ENCODE measurements around the gene RBBP7.
"Not testable (repeated sequence)": the region's sequence is repeated elsewhere in the genome, so short reads cannot be mapped to it uniquely, and the experiment has no call there.

The RBBP7 gene

DNA sequence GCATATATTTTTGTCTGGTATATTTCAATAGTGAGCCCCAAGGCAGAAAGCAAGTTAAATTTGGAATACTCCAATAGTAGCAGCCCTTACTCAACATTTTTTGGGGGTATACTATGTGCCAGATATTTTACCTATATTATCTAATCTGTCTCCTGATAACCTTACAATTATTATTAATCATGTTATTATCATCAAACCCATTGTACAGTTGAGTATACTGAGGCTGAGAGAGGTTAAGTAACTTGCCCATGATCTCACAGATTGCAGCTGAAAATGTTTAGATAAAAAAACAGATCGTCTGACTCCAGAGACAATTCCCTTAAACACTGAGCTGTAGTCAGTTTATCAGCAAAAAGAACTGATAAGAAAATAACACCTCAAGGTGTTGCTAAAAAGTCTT is 6.5 kb upstream of the RBBP7 start:
- H3K27me3 Mint-ChIP-seq (ENCODE audit: low read depth): peaks cover 36% of the 10 kb centered on the region
- no peak for DNase-seq (ENCODE audit: low spot score)

DNA sequence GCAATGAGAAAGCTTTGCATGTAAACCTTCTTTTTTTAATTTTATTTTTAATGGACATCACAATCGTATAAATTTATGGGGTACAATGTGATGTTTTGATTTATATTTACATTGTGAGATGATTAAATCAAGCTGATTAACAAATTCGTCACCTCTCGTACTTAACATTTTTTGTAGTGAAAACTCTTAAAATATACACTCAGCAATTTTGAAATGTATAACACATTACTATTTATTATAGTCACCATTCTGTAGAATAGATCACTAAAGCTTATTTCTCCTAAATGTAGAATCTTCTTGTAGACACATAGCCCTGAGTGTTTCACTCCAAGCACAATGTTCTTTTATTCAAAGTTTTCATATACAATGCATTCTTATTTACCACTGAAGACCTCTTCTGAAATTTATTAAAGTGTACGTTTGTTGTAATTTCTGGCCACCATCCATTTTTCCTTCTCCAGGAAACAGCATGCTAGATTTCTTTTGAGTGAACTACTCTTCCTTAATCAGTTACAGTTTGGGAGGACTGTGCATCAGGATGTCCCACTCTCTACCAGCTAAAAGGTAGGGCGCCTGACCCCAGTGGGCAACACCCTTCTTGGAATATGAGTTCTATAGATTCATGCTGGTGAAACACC is 4.4 kb upstream of the RBBP7 start:
- peaks cover 2% of the 10 kb centered on the region for H3K36me3 Mint-ChIP-seq (ENCODE audit: low read depth)
- no peak overlapping the region for H3K27ac Mint-ChIP-seq
- H3K4me1 Mint-ChIP-seq (ENCODE audit: low read depth): no peaks in the 10 kb centered on the region
- H3K4me3 Mint-ChIP-seq: no peak overlapping the region
- no peak for DNase-seq (ENCODE audit: low spot score)
- no peaks in the 10 kb centered on the region for H3K9me3 Mint-ChIP-seq
- peaks cover 30% of the 10 kb centered on the region for H3K27me3 Mint-ChIP-seq (ENCODE audit: low read depth)

More for the DNA sequence above, 6.5 kb upstream of the RBBP7 start:
- no peaks in the 10 kb centered on the region for H3K36me3 Mint-ChIP-seq (ENCODE audit: low read depth)
- H3K27ac Mint-ChIP-seq: no peak overlapping the region
- H3K9me3 Mint-ChIP-seq: no peaks in the 10 kb centered on the region
- H3K4me1 Mint-ChIP-seq (ENCODE audit: low read depth): no peaks in the 10 kb centered on the region
- no peak overlapping the region for H3K4me3 Mint-ChIP-seq

DNA sequence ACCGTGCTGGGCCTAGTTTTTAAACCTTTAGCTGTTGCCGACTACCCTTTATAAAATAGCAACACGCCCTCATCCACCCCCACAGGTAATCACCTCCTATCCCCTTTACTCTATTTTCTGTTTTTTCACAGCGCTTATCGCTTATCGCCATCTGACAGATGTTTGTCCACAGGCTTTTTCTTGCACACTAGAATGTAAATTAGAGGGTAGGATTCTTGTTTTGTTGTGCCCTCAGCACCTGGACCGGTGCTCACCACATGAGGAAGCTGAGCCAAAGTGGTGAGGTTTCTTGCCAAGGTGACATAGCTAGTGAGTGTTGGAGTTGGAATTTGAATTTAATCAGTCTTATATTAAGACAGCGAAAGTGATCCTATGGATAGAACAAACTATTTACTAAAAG is 2.9 kb upstream of the RBBP7 start:
- no peaks in the 10 kb centered on the region for H3K9me3 Mint-ChIP-seq
- H3K36me3 Mint-ChIP-seq (ENCODE audit: low read depth): peaks cover 11% of the 10 kb centered on the region
- peaks cover 27% of the 10 kb centered on the region for H3K27me3 Mint-ChIP-seq (ENCODE audit: low read depth)
- DNase-seq (ENCODE audit: low spot score): no peak
- H3K4me1 Mint-ChIP-seq (ENCODE audit: low read depth): peaks cover 7% of the 10 kb centered on the region
- no peak overlapping the region for H3K27ac Mint-ChIP-seq
- H3K4me3 Mint-ChIP-seq: no peak overlapping the region

DNA sequence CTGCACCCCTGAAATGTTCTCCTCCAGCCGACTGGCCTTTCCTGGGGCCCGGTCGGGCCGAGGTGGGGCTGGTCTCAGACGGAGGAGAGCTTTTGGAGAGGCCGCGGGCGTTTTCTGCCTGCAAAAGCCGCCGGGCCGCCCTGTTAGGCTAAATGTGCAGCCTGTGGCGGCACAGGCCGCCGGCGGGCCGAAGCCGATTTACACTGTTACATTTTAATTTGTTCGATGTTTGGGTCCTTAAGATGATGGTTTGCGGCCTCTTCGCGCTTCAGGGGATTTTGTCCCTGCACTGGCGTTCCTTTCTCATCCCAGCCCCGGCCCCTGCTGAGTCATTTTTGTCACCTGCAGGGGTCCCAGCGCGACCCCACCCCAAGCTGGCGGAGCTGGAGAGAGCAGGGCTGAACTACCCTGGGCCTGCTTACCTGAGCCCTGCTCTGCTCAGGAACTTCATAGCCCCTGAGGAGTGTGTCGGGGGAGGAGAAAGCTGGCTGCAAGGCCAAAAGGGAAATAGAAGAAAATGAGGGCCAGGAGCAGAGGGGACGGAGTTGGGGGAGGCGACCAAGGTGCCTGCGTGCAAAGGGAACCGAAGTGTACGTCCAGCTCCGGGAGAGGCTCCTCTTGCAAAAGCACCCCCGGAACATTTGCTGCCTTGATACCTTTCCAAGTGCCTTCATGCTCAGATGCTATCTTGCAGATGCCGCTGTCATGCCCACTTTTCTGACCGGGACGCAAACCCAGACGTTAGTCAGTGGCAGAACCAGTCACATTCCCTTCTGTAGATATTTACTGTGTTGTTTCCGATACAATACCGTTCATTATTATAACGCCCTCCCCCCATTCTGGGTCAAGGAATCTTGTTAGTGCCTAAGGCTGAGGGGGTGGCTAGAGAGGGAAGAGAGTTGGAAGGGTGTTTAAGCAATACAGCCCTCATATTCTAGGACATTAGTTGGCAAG is 977 bp upstream of the RBBP7 start:
- H3K4me3 Mint-ChIP-seq: peak overlapping the region; percentile 73
- H3K27me3 Mint-ChIP-seq (ENCODE audit: low read depth): peaks cover 10% of the 10 kb centered on the region
- peaks cover 16% of the 10 kb centered on the region for H3K4me1 Mint-ChIP-seq (ENCODE audit: low read depth)
- H3K9me3 Mint-ChIP-seq: no peaks in the 10 kb centered on the region
- DNase-seq (ENCODE audit: low spot score): no peak
- H3K27ac Mint-ChIP-seq: peak overlapping the region; percentile 83
- H3K36me3 Mint-ChIP-seq (ENCODE audit: low read depth): peaks cover 17% of the 10 kb centered on the region

DNA sequence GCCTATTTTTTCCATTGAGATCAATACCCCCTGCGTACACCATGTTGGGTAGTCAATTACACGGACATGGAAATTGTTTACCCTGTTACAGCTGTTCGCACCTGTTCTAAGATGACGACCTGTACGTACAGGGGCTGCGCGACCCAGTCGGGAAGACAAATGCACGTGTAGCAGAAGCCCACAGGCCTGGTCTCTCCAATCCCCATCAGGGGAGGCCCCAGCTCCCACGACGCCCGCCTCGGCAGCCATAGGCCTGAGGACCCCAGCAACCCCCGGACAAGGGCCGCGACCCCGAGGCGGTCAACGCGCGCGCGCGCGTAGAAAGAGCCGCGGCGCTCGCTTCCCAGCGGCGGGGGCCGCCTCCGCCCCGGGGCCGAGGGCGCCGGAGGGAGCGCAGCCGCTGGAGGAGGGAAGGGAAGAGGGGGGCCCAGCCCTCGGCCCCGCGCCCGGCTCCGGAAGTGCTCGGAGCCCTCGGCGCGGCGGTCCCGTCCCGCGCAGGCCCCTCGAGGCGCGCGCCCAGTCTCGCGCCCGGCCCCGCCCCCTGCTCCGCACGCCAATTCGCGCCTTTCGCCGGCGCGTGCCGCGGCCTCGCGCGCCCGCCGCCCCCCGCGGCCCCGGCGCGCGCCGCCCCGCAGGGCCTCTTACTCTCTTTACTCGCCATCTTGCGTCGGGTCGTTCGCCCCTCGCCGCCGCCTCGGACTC is 618 bp downstream of the RBBP7 start:
- Mint-ChIP-seq H3K4me1 (ENCODE audit: low read depth) (peaks cover 20% of the 10 kb centered on the region), H3K9me3 (no peaks in the 10 kb centered on the region), H3K27me3 (ENCODE audit: low read depth) (no peaks in the 10 kb centered on the region), H3K36me3 (ENCODE audit: low read depth) (peaks cover 22% of the 10 kb centered on the region), H3K27ac (peak overlapping the region; percentile 99), H3K4me3 (peak overlapping the region; percentile 97)
- peak; percentile 44 for DNase-seq (ENCODE audit: low spot score)

DNA sequence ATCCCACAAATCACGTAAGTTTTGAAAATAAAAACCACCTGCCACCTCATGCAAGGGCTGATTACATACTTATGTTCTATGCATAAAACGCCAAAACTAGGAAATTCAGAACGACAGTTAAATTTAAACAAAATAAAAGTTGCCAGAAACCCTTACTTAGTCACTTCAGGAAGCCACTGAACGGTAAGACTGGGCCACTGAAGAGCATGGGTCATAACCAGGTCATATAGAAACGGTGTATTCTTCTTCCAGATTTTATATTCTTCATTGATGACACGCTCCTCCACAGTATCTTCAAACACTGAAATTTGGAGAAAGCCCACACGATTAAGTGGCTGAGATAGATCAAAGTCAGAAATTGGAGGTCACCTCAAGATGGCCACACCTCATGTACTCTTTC is 1.2 kb downstream of the RBBP7 start:
- H3K27me3 Mint-ChIP-seq (ENCODE audit: low read depth): no peaks in the 10 kb centered on the region
- no peaks in the 10 kb centered on the region for H3K9me3 Mint-ChIP-seq
- peaks cover 21% of the 10 kb centered on the region for H3K4me1 Mint-ChIP-seq (ENCODE audit: low read depth)
- H3K27ac Mint-ChIP-seq: peak overlapping the region; percentile 92
- no peak for DNase-seq (ENCODE audit: low spot score)
- H3K4me3 Mint-ChIP-seq: peak overlapping the region; percentile 96
- H3K36me3 Mint-ChIP-seq (ENCODE audit: low read depth): peaks cover 24% of the 10 kb centered on the region

DNA sequence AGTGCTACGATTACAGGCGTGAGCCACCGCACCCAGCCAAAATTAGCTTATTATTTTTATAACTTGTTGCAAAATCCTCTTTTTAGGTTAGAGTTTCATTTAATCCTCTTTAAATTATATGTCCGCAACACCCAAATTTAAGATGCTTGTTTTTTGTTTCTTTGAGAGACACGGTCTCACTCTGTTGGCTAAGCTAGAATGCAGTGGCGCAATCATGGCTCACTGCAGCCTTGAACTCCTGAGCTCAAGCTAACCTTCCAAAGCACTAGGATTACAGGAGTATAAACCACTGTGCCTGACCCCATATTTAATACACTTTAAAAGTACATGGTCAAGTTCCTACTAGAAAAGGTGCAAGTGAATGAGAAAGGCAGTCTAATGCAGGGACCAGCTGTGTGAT is 2.2 kb downstream of the RBBP7 start:
- H3K36me3 Mint-ChIP-seq (ENCODE audit: low read depth): peaks cover 28% of the 10 kb centered on the region
- no peaks in the 10 kb centered on the region for H3K27me3 Mint-ChIP-seq (ENCODE audit: low read depth)
- H3K9me3 Mint-ChIP-seq: no peaks in the 10 kb centered on the region
- H3K4me3 Mint-ChIP-seq: peak overlapping the region; percentile 96
- peaks cover 24% of the 10 kb centered on the region for H3K4me1 Mint-ChIP-seq (ENCODE audit: low read depth)
- no peak overlapping the region for H3K27ac Mint-ChIP-seq
- DNase-seq (ENCODE audit: low spot score): no peak

DNA sequence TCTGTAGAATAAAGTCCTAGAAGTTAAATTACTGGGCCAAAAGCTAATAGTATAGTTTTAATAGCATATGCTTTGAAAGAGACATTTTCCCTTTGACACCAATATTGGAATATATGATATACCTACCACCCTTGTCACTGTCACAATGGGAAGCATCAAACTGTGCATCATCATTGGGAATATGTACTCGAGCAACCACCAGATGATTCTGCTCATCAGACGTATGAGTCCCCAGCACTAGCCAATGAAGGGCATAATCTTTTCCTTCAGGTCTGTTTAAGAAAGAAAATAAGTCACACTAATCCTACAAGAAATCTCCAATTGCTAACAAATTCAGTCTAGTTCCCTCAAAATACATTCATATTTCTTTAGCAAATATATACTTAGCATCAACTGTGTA is 7.3 kb downstream of the RBBP7 start:
- Mint-ChIP-seq H3K36me3 (ENCODE audit: low read depth) (peaks cover 35% of the 10 kb centered on the region), H3K4me1 (ENCODE audit: low read depth) (peaks cover 23% of the 10 kb centered on the region), H3K9me3 (no peaks in the 10 kb centered on the region), H3K4me3 (no peak overlapping the region), H3K27ac (no peak overlapping the region), H3K27me3 (ENCODE audit: low read depth) (no peaks in the 10 kb centered on the region)
- DNase-seq (ENCODE audit: low spot score): no peak

DNA sequence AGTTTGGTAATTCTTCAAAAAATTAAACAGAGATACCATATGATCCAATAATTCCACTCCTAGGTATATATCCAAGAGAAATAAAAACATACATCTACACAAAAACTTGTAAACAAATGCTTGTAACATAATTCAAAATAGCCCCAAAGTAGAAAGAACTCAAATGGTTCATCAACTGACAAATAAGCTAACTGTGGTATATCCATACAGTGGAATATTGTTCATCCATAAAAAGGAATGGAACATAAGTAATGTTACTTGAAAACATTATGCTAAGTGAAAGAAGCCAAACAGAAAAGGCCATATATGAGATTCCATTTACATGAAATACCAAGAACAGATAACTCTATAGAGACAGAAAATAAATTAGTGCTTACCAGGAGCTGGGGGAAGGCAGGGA is 13.4 kb downstream of the RBBP7 start:
- peaks cover 13% of the 10 kb centered on the region for H3K4me1 Mint-ChIP-seq (ENCODE audit: low read depth)
- peaks cover 46% of the 10 kb centered on the region for H3K36me3 Mint-ChIP-seq (ENCODE audit: low read depth)
- H3K4me3 Mint-ChIP-seq: no peak overlapping the region
- H3K27me3 Mint-ChIP-seq (ENCODE audit: low read depth): no peaks in the 10 kb centered on the region
- no peaks in the 10 kb centered on the region for H3K9me3 Mint-ChIP-seq
- no peak for DNase-seq (ENCODE audit: low spot score)
- H3K27ac Mint-ChIP-seq: no peak overlapping the region

DNA sequence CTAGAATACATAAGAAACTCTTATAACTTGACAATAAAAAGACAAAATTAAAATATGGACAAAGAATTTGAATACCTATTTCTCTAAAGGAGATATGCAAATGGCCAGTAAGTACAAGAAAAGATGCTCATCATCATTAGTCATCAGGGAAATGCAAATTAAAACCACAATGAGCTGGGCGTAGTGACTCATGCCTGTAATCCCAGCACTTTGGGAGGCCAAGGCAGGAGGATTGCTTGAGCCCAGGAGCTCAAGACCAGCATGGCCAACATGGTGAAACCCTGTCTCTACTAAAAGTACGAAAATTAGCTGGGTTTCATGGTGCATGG is 14.1 kb downstream of the RBBP7 start:
- Mint-ChIP-seq H3K36me3 (ENCODE audit: low read depth) (peaks cover 51% of the 10 kb centered on the region), H3K4me1 (ENCODE audit: low read depth) (peaks cover 13% of the 10 kb centered on the region)
- not testable (repeated sequence) for H3K27ac Mint-ChIP-seq; H3K27me3 Mint-ChIP-seq (ENCODE audit: low read depth); H3K4me3 Mint-ChIP-seq; H3K9me3 Mint-ChIP-seq
- DNase-seq (ENCODE audit: low spot score): peak; percentile 41

DNA sequence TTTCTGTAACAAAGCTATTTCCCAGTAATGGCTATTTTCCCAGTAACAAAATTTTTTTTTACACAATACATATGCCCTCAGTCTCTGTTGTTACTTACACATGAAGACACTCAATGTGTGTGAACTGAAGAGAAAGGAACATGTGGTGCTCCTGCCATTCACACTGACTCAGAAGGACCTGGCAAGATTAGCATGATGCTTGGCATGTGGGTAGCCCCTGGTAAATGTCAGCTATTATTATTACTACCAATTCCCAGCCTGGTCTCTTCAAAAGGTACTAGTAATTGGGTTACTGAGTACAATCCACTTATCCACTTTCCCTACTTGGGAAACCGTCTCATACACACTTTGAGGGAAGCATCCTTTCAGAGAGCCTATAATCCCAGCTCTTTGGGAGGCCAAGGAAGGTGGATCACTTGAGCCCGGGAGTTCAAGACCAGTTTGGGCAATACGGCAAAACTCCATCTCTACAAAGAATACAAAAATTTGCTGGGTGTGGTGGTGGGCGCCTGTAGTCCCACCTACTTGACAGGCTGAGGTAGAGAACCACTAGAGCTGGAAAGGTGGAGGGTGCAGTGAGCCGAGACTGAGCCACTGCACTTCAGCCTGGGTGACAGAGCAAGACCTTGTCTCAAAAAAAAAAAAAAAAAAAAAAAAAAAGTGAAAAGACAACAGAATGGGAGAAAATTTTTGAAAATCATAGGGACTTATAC is 14.6 kb downstream of the RBBP7 start:
- H3K9me3 Mint-ChIP-seq: no peaks in the 10 kb centered on the region
- no peaks in the 10 kb centered on the region for H3K27me3 Mint-ChIP-seq (ENCODE audit: low read depth)
- no peak overlapping the region for H3K27ac Mint-ChIP-seq
- peaks cover 51% of the 10 kb centered on the region for H3K36me3 Mint-ChIP-seq (ENCODE audit: low read depth)
- H3K4me1 Mint-ChIP-seq (ENCODE audit: low read depth): peaks cover 13% of the 10 kb centered on the region
- no peak overlapping the region for H3K4me3 Mint-ChIP-seq
- no peak for DNase-seq (ENCODE audit: low spot score)

DNA sequence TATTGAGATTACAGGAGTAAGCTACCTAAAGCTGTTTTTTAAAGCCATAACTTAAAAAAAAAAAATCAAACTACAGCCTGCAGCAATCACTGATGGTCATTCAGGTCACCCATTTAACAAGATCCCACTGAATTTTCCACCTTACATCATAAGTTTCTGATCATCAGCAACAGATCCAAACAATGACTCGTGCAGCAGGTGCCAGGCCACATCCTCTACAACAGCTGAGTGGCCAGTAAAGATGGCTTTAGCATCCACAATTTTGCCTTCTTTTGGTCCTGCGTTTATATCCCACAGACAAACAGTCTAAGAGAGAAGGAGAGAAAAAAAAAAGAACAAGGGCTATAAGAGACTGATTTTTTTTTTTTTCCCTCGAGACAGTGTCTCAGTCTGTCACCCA is 16.6 kb downstream of the RBBP7 start:
- Mint-ChIP-seq H3K9me3 (no peaks in the 10 kb centered on the region), H3K27ac (peak overlapping the region; percentile 31), H3K27me3 (ENCODE audit: low read depth) (no peaks in the 10 kb centered on the region), H3K4me3 (no peak overlapping the region), H3K4me1 (ENCODE audit: low read depth) (peaks cover 9% of the 10 kb centered on the region), H3K36me3 (ENCODE audit: low read depth) (peaks cover 49% of the 10 kb centered on the region)
- DNase-seq (ENCODE audit: low spot score): no peak

DNA sequence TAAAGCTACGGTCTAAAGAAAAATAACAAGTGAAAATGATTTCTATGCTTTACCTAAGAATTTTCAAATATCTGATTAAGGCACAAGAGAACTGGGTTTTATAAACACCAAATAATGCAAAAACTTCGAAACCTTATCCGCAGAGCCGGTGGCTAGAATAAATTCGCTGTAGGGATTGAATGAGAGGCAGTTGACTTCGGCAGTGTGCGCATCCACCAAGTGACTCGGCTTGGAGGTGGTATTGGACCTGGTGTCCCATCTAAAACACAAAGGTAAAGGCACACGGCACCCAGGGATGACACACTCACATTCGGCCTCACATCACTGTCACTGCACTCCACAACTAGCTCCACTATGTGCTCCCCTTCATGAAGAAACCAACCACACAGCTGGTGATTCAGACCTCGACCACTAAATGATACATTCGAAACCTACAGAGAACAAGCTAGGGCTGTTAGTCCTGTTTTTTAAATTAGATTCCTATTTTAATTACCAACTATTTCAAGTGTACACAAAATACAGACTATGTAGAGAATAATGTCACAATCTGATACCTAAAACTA is 17.5 kb downstream of the RBBP7 start:
- no peak overlapping the region for H3K27ac Mint-ChIP-seq
- no peaks in the 10 kb centered on the region for H3K27me3 Mint-ChIP-seq (ENCODE audit: low read depth)
- H3K36me3 Mint-ChIP-seq (ENCODE audit: low read depth): peaks cover 56% of the 10 kb centered on the region
- H3K9me3 Mint-ChIP-seq: no peaks in the 10 kb centered on the region
- H3K4me1 Mint-ChIP-seq (ENCODE audit: low read depth): peaks cover 9% of the 10 kb centered on the region
- no peak overlapping the region for H3K4me3 Mint-ChIP-seq
- no peak for DNase-seq (ENCODE audit: low spot score)

Measured in T-helper 2 cell treated with Interferon-gamma antibody and Interleukin-4, amounts not matched to agents 5 μg/mL and 100 μg/mL, for 36 hours (primary cell).